KBM-7 (cell line): ENCODE data around the gene FILIP1L.
A peak's percentile ranks its signal among the peaks of the same experiment; 100 is the strongest.
"Not testable (repeated sequence)": the region's sequence is repeated elsewhere in the genome, so short reads cannot be mapped to it uniquely, and the experiment has no call there.

Experiments used
- DNase-seq: peaks from one replicate; pipeline ENCODE4 v3.0.0-alpha.2; 2015
- in situ Hi-C: fragments of 300-500 bp; cut with MboI; formaldehyde crosslinking; loops from 2 replicates; pipeline ENCODE4 v1.14.3; 2020; ENCODE audit warnings: low sequenced_read_pairs, low pct_unique_long_range_greater_than_20kb, mixed read lengths

The FILIP1L gene

GRCh38 chr3:99855900-99856299 lies 258.4 kb downstream of the FILIP1L start:
- in situ Hi-C loops = loop anchor here (25.0 kb wide), 1 partner anchor 206 kb away; no protein-coding TSS in a partner anchor
- DNase-seq = no peak

GRCh38 chr3:99854756-99855298 lies 259.5 kb downstream of the FILIP1L start:
- no peak for DNase-seq
- in situ Hi-C loops = loop anchor here (25.0 kb wide), 1 partner anchor 207 kb away; no protein-coding TSS in a partner anchor

GRCh38 chr3:99852851-99853250 lies 261.4 kb downstream of the FILIP1L start:
- DNase-seq = no peak
- in situ Hi-C loops = loop anchor here (25.0 kb wide), 1 partner anchor 209 kb away; no protein-coding TSS in a partner anchor

GRCh38 chr3:99851955-99852354 lies 262.3 kb downstream of the FILIP1L start:
- in situ Hi-C loops = loop anchor here (25.0 kb wide), 1 partner anchor 210 kb away; no protein-coding TSS in a partner anchor
- no peak for DNase-seq

- in situ Hi-C loops = loop anchor here (25.0 kb wide), 1 partner anchor 212 kb away; no protein-coding TSS in a partner anchor
- DNase-seq = peak; percentile 68
Observed at GRCh38 chr3:99850608-99851007, 263.7 kb downstream of the FILIP1L start.

- no peak for DNase-seq
- in situ Hi-C loops = no loop called here
Observed at GRCh38 chr3:99848433-99848832, 265.9 kb downstream of the FILIP1L start.

- DNase-seq = no peak
- in situ Hi-C loops = no loop called here
Observed at GRCh38 chr3:99846477-99847160, 267.7 kb downstream of the FILIP1L start.

GRCh38 chr3:99845999-99846398 lies 268.3 kb downstream of the FILIP1L start:
- no peak for DNase-seq
- in situ Hi-C loops = no loop called here

GRCh38 chr3:99845331-99845730 lies 269.0 kb downstream of the FILIP1L start:
- peak; percentile 83 for DNase-seq

GRCh38 chr3:99843590-99844258 lies 270.6 kb downstream of the FILIP1L start:
- no peak for DNase-seq
- in situ Hi-C loops = no loop called here

More at GRCh38 chr3:99845331-99845730, 269.0 kb downstream of the FILIP1L start:
- in situ Hi-C loops = no loop called here

- peak; percentile 49 for DNase-seq
- in situ Hi-C loops = no loop called here
Observed at GRCh38 chr3:99842826-99843589, 271.3 kb downstream of the FILIP1L start.

GRCh38 chr3:99841949-99842348 lies 272.4 kb downstream of the FILIP1L start:
- DNase-seq, in situ Hi-C loops: not testable (repeated sequence)

- in situ Hi-C loops = loop anchor here (10.0 kb wide), 1 partner anchor 415 kb away; no protein-coding TSS in a partner anchor
- DNase-seq = no peak
Observed at GRCh38 chr3:99839613-99840012, 274.7 kb downstream of the FILIP1L start.

GRCh38 chr3:99838755-99839154 lies 275.5 kb downstream of the FILIP1L start:
- in situ Hi-C loops = loop anchor here (10.0 kb wide), 1 partner anchor 416 kb away; no protein-coding TSS in a partner anchor
- no peak for DNase-seq

GRCh38 chr3:99837715-99838114 lies 276.6 kb downstream of the FILIP1L start:
- in situ Hi-C loops = loop anchor here (10.0 kb wide), 1 partner anchor 417 kb away; no protein-coding TSS in a partner anchor
- DNase-seq = no peak

GRCh38 chr3:99836681-99837080 lies 277.6 kb downstream of the FILIP1L start:
- in situ Hi-C loops = loop anchor here (10.0 kb wide), 1 partner anchor 418 kb away; no protein-coding TSS in a partner anchor
- DNase-seq = no peak

GRCh38 chr3:99834211-99834957 lies 279.9 kb downstream of the FILIP1L start:
- in situ Hi-C loops = loop anchor here (10.0 kb wide), 1 partner anchor 420 kb away; no protein-coding TSS in a partner anchor
- no peak for DNase-seq

GRCh38 chr3:99833617-99834205 lies 280.6 kb downstream of the FILIP1L start:
- DNase-seq = no peak
- in situ Hi-C loops = loop anchor here (10.0 kb wide), 1 partner anchor 421 kb away; no protein-coding TSS in a partner anchor
